GM19468 (cell line): Measurements from ENCODE around the gene PMVK.
"Not testable (repeated sequence)": the region's sequence is repeated elsewhere in the genome, so short reads cannot be mapped to it uniquely, and the experiment has no call there.

Experiments used
- ATAC-seq: cut with Tn5 transposase; IDR thresholded peaks from one replicate; pipeline ENCODE4 v1.9.1; 2021; ENCODE audit warnings: mild to moderate bottlenecking, moderate library complexity, moderate number of reproducible peaks; ENCODE audit not compliant: unreplicated experiment; ENCODE audit errors: extremely low read depth

The PMVK gene

GRCh38 chr1:154926201-154926600 lies 10.3 kb downstream of the PMVK start:
- ATAC-seq: no peak

GRCh38 chr1:154925335-154926170 lies 11.0 kb downstream of the PMVK start:
- no peak for ATAC-seq

- no peak for ATAC-seq
These were observed 12.8 kb downstream of the PMVK start for GRCh38 chr1:154923695-154924094.

GRCh38 chr1:154913273-154913672 lies 23.2 kb downstream of the PMVK start:
- no peak for ATAC-seq

- ATAC-seq: no peak
These were observed 23.8 kb downstream of the PMVK start for GRCh38 chr1:154912755-154913154.

GRCh38 chr1:154911691-154912550 lies 24.6 kb downstream of the PMVK start:
- ATAC-seq: no peak

GRCh38 chr1:154910851-154911250 lies 25.7 kb downstream of the PMVK start:
- no peak for ATAC-seq

- ATAC-seq: no peak
These were observed 27.6 kb downstream of the PMVK start for GRCh38 chr1:154908937-154909336.

- not testable (repeated sequence) for ATAC-seq
These were observed 28.4 kb downstream of the PMVK start for GRCh38 chr1:154908129-154908528.

- ATAC-seq: no peak
These were observed 29.9 kb downstream of the PMVK start for GRCh38 chr1:154906621-154907081.

- no peak for ATAC-seq
These were observed 33.5 kb downstream of the PMVK start for GRCh38 chr1:154902938-154903566.

GRCh38 chr1:154901591-154901990 lies 34.9 kb downstream of the PMVK start:
- no peak for ATAC-seq

GRCh38 chr1:154899041-154899440 lies 37.5 kb downstream of the PMVK start:
- ATAC-seq: no peak

GRCh38 chr1:154896771-154897286 lies 39.7 kb downstream of the PMVK start:
- no peak for ATAC-seq

GRCh38 chr1:154895798-154896197 lies 40.7 kb downstream of the PMVK start:
- no peak for ATAC-seq

GRCh38 chr1:154891452-154891851 lies 45.1 kb downstream of the PMVK start:
- ATAC-seq: no peak

GRCh38 chr1:154888757-154889156 lies 47.8 kb downstream of the PMVK start:
- no peak for ATAC-seq

- ATAC-seq: no peak
These were observed 50.1 kb downstream of the PMVK start for GRCh38 chr1:154886281-154887015.

- ATAC-seq: no peak
These were observed 51.4 kb downstream of the PMVK start for GRCh38 chr1:154884869-154885701.
